ENCODE data around the gene YPEL2. TPM values are rescaled to one million over a fixed set of nuclear protein-coding genes. Genes with fewer than 3 reads are reported as not detected.
A peak's percentile ranks its signal among the peaks of the same experiment; 100 is the strongest.
"Not testable (repeated sequence)": the region's sequence is repeated elsewhere in the genome, so short reads cannot be mapped to it uniquely, and the experiment has no call there.

Gene YPEL2
- total RNA-seq, 1 experiment from 2014 or later = 4.1 TPM

- Mint-ChIP-seq H3K4me3 (ENCODE audit: low read depth, unreplicated experiment) (no peak overlapping the region), H3K27me3 (ENCODE audit: unreplicated experiment) (no peaks in the 10 kb centered on the region), H3K27ac (ENCODE audit: unreplicated experiment) (no peak overlapping the region), H3K36me3 (ENCODE audit: insufficient read depth, unreplicated experiment) (no peaks in the 10 kb centered on the region), H3K4me1 (ENCODE audit: low read depth, unreplicated experiment) (no peaks in the 10 kb centered on the region), H3K9me3 (ENCODE audit: low read depth, unreplicated experiment) (no peaks in the 10 kb centered on the region)
- TF ChIP-seq, protein P1, sequence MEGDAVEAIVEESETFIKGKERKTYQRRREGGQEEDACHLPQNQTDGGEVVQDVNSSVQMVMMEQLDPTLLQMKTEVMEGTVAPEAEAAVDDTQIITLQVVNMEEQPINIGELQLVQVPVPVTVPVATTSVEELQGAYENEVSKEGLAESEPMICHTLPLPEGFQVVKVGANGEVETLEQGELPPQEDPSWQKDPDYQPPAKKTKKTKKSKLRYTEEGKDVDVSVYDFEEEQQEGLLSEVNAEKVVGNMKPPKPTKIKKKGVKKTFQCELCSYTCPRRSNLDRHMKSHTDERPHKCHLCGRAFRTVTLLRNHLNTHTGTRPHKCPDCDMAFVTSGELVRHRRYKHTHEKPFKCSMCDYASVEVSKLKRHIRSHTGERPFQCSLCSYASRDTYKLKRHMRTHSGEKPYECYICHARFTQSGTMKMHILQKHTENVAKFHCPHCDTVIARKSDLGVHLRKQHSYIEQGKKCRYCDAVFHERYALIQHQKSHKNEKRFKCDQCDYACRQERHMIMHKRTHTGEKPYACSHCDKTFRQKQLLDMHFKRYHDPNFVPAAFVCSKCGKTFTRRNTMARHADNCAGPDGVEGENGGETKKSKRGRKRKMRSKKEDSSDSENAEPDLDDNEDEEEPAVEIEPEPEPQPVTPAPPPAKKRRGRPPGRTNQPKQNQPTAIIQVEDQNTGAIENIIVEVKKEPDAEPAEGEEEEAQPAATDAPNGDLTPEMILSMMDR (IDR thresholded peaks at IDR 0.05; ENCODE audit: unreplicated experiment) = peak; percentile 39
- no TSS peak for BruUV-seq (replicated peaks)
- CTCF ChIA-PET = interaction anchor here (0.7 to 1.6 kb wide), 6 partner anchors 18 to 248 kb away, joined by 3 to 12 read pairs (median 5); no protein-coding TSS in a partner anchor
- intact Hi-C loops (cut with micrococcal nuclease; ENCODE audit: unreplicated experiment) = loop anchor here (1.0 to 10.0 kb wide), 2 partner anchors 129 to 244 kb away; no protein-coding TSS in a partner anchor
- peak; percentile 28 for DNase-seq
Observed at GRCh38 chr17:59311051-59311468, 20.4 kb upstream of the YPEL2 start.

DNA sequence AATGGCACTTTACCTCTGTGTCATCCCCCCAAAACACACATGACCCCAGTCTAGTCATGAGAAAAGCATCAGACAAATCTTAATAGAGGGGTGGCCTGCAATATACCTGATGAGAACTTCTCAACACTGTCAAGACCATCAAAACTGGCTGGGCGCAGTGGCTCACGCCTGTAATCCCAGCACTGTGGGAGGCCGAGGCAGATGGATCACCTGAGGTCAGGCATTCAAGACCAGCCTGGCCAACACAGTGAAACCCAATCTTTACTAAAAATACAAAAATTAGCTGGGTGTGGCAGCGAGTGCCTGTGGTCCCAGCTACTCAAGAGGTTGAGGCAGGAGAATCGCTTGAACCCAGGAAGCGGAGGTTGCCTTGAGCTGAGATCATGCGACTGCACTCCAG is 19.9 kb upstream of the YPEL2 start:
- not testable (repeated sequence) for H3K27ac Mint-ChIP-seq (ENCODE audit: unreplicated experiment)
- intact Hi-C loops (cut with micrococcal nuclease; ENCODE audit: unreplicated experiment) = loop anchor here (1.0 to 10.0 kb wide), 2 partner anchors 129 to 243 kb away; no protein-coding TSS in a partner anchor

GRCh38 chr17:59315866-59316265 is 15.6 kb upstream of the YPEL2 start:
- no peak for DNase-seq
- Mint-ChIP-seq H3K36me3 (ENCODE audit: insufficient read depth, unreplicated experiment) (no peaks in the 10 kb centered on the region), H3K27ac (ENCODE audit: unreplicated experiment) (no peak overlapping the region), H3K4me1 (ENCODE audit: low read depth, unreplicated experiment) (no peaks in the 10 kb centered on the region), H3K9me3 (ENCODE audit: low read depth, unreplicated experiment) (no peaks in the 10 kb centered on the region), H3K4me3 (ENCODE audit: low read depth, unreplicated experiment) (no peak overlapping the region), H3K27me3 (ENCODE audit: unreplicated experiment) (no peaks in the 10 kb centered on the region)
- TF ChIP-seq, protein P1 (IDR thresholded peaks at IDR 0.05; ENCODE audit: unreplicated experiment) = no peak
- intact Hi-C loops (cut with micrococcal nuclease; ENCODE audit: unreplicated experiment) = loop anchor here (10.0 kb wide), 1 partner anchor 239 kb away; no protein-coding TSS in a partner anchor
- CTCF ChIA-PET = interaction anchor here (1.4 kb wide), 1 partner anchor 126 kb away, joined by 4 read pairs; no protein-coding TSS in a partner anchor
- BruUV-seq (replicated peaks) = no TSS peak

More for the DNA sequence above, 19.9 kb upstream of the YPEL2 start:
- BruUV-seq (replicated peaks); DNase-seq; H3K9me3 Mint-ChIP-seq (ENCODE audit: low read depth, unreplicated experiment); H3K4me1 Mint-ChIP-seq (ENCODE audit: low read depth, unreplicated experiment); H3K36me3 Mint-ChIP-seq (ENCODE audit: insufficient read depth, unreplicated experiment); H3K27me3 Mint-ChIP-seq (ENCODE audit: unreplicated experiment); H3K4me3 Mint-ChIP-seq (ENCODE audit: low read depth, unreplicated experiment): not testable (repeated sequence)
- CTCF ChIA-PET = interaction anchor here (0.7 to 1.6 kb wide), 6 partner anchors 18 to 248 kb away, joined by 3 to 12 read pairs (median 5); no protein-coding TSS in a partner anchor

GRCh38 chr17:59327121-59327980 is 4.1 kb upstream of the YPEL2 start:
- CTCF ChIA-PET = interaction anchor here (1.2 kb wide), 1 partner anchor 114 kb away, joined by 5 read pairs; no protein-coding TSS in a partner anchor
- Mint-ChIP-seq H3K4me3 (ENCODE audit: low read depth, unreplicated experiment) (no peak overlapping the region), H3K27me3 (ENCODE audit: unreplicated experiment) (no peaks in the 10 kb centered on the region), H3K4me1 (ENCODE audit: low read depth, unreplicated experiment) (peaks cover 17% of the 10 kb centered on the region), H3K36me3 (ENCODE audit: insufficient read depth, unreplicated experiment) (peaks cover 16% of the 10 kb centered on the region), H3K9me3 (ENCODE audit: low read depth, unreplicated experiment) (no peaks in the 10 kb centered on the region), H3K27ac (ENCODE audit: unreplicated experiment) (no peak overlapping the region)
- DNase-seq = no peak
- BruUV-seq (replicated peaks) = no TSS peak
- intact Hi-C loops (cut with micrococcal nuclease; ENCODE audit: unreplicated experiment) = no loop called here
- TF ChIP-seq, protein P1 (IDR thresholded peaks at IDR 0.05; ENCODE audit: unreplicated experiment) = no peak
